Hippocampal formation (tissue), 2 donors: ENCODE measurements around the gene LANCL2.
A peak's percentile ranks its signal among the peaks of the same experiment; 100 is the strongest.
"Not testable (repeated sequence)": the region's sequence is repeated elsewhere in the genome, so short reads cannot be mapped to it uniquely, and the experiment has no call there.

Experiments used
- DNase-seq, 2 donors: peaks; one replicate each; lab custom pipeline; 2025; lab: John Stamatoyannopoulos, UW

LANCL2 gene

DNA sequence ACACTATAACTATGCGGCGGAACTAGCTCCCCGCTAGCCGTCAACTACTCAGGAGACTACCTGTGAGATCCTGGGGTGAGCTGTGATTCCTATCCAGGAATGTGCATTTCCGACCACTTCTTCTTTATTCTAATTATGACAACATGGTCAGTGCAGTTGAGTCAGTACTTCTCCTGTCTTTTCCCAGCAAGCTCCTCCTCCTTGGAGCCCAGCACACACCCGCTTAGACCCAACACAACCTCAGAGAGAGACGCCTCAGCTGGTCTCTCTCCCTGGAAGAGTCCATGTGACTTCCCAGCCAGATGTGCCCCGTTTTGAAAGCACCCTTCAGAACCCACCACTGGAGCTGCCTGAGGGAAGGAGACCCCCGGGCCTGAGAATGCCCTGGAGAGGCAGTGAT is 106.5 kb downstream of the LANCL2 start:
- DNase-seq: not testable (repeated sequence)

DNA sequence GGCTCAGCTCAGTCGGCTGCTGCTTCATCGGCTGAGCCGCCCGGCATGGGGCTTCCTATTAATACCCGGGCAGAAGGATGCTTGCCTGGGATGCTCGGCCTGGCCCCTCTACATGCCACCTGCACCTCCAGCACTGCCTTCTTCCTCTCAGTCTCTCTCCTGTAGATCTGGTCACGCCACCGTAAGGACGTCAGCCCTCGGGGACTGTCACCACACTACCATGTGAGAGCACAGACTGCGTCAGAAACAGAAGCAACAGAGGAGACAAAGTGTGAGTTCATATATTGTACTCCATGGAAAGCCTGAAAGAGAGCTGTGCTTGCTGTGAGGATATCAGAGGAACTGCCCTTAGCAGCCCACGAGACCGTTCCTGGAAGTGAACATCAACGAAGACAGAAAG is 107.3 kb downstream of the LANCL2 start:
- not testable (repeated sequence) for DNase-seq

DNA sequence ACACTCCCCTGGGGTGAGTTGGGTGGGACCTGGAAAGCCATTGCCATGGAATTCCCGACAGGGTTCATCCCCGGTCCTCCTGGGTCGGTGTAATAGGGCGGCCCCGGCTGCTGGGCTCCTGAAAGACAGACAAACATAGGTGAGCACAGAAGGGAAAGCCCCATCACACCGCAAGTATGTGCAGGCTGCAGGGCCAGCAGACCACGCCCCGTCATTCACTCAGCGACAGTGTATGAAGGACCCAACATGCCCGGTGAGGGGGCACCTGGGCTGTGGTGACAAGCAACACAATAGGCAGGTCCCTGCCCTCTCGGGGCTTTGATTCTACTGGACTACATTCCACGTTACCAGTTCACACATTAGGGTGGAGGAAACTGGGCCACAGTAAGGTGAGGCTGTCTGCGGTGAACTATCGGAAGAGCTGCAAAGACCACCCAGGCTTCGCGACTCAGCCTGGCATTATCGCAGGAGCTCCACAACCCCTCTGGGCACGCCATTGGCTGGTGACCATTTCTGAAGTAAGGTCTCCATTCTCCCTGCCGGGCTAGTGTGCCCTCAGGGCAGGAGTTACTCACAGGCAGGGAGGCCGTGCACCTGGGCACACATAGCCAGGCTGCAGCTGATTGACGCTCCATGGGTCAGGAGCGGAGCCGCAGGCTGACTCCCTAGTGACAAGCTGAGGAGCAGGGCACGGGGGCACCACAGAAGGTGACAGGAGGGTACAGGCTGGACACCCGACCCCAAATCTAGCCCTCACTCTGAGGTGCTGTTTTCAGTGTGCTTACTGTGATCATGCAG is 108.0 kb downstream of the LANCL2 start:
- DNase-seq: no peak

GRCh38 chr7:55473932-55474331 is 108.8 kb downstream of the LANCL2 start:
- DNase-seq: no peak

GRCh38 chr7:55474944-55475854 is 110.1 kb downstream of the LANCL2 start:
- no peak for DNase-seq

GRCh38 chr7:55475855-55476803 is 111.0 kb downstream of the LANCL2 start:
- DNase-seq: peak in 1 of 2 donors; percentile 17

DNA sequence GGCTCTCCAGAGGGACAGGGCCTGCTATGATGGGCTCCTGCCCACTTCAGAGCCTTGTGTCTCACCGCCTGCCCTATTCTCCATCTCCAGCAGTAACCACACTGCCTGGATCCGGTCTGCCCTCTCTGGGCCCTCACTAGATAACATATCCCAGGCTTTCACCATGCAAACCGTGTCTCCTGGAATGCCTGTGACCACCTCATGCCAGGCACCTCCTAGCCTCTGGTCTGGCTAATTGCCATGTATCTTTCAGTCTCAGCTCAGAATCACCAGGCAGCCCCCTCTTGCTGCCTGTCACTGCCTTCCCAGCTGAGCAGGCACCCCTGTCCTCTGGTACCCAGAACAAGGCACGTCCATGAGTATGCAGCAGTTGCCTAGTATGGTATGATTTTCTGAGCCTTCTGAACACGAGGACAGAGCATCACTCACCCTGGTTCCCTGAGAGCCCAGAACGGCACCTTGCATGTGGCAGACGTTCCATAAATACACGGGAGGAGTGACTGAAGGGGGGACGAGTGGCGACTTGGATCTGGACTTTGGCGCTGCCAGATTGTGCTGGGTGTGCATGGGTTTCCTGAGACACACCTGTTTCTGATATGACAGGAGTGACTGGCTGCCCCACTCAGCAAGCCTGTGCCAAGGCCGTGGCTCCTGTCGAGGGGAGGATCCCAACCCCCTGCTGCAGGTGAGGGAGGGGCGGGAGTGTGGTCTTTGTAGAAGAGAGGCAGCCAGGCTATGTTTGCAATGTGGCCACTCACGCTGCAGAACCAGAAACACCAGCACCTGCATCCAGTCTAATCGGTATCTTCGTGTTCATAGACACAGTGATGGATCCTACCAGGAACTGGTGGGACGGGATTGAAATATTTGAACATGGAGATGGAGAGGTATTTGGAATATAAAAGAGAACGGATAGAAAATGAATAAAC is 112.0 kb downstream of the LANCL2 start:
- DNase-seq: no peak

DNA sequence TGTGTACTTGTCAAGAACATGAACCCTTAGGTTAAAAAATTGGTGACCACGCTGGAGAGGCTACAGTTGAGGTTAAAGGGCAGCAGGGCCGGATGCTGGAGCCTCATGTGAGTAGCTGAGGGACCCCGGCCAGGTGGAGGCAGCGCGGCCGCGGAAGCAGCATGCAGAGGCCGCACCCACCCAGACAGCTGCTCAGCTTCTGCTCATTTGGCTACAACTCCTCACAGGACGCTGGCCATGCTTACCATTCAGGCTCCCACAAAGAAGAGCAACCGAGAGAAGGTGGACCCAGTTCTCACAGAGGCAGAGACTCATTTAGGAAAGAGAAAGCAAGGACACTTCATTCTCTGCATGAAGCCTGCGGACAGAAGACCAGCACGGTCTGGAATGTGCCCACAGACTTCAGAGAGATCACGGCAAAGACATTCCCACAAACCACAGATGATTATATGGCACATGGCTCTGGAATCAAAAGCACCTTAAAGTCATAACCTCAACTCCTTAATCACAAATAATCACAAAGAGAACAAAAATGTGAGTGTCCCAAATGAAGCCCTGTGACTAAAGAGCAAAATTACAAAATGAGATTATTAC is 112.7 kb downstream of the LANCL2 start:
- no peak for DNase-seq

GRCh38 chr7:55478700-55479099 is 113.6 kb downstream of the LANCL2 start:
- DNase-seq: no peak

GRCh38 chr7:55481155-55481554 is 116.0 kb downstream of the LANCL2 start:
- DNase-seq: no peak

DNA sequence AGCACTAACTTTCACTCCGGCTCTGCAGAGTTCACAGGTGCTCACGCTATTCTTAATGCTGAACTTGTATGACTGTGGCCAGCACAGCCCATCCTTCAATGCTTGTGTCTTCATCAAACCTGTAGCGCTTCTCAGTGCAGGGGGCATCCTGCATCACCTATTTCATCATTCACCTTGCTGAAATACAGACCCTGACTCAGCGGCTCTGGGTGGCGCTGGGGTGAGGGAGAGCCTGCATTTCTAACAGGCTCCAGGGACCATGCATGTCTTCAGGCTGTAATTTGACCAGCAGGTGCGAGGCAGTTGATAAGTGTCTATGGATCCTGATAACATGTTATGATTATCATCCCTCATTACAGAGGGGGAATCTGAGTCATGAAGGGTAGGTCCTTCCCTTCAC is 117.9 kb downstream of the LANCL2 start:
- no peak for DNase-seq
